Muscle layer of colon (tissue), 2 donors: ENCODE measurements around the gene LHCGR.

Source experiments
- H3K27ac ChIP-seq: one replicate; pipeline ENCODE4 v1.7.0; 2013; ENCODE audit warnings: low read depth, mild to moderate bottlenecking, low read length, moderate library complexity
- H3K27me3 ChIP-seq, 2 donors: one replicate each; pipeline ENCODE4 v1.7.0; 2013; ENCODE audit warnings: low read length in 2 of 2, mild to moderate bottlenecking in 2 of 2; ENCODE audit not compliant: insufficient read depth in 2 of 2, control insufficient read depth in 1 of 2
- H3K36me3 ChIP-seq: one replicate; pipeline ENCODE4 v1.7.0; 2013; ENCODE audit warnings: mild to moderate bottlenecking, low read length; ENCODE audit not compliant: insufficient read depth
- H3K4me1 ChIP-seq: one replicate; pipeline ENCODE4 v1.7.0; 2013; ENCODE audit warnings: mild to moderate bottlenecking, low read length; ENCODE audit not compliant: insufficient read depth
- H3K4me3 ChIP-seq, 2 donors: one replicate each; pipeline ENCODE4 v1.7.0; 2013; ENCODE audit warnings: low read length in 2 of 2, low read depth in 1 of 2, mild to moderate bottlenecking in 1 of 2, moderate library complexity in 1 of 2
- H3K9ac ChIP-seq: one replicate; pipeline ENCODE4 v1.7.0; 2013; ENCODE audit warnings: low read length
- H3K9me3 ChIP-seq: one replicate; pipeline ENCODE4 v1.7.0; 2013; ENCODE audit warnings: mild to moderate bottlenecking, low read length
- donor health status: abdominal sarcoma.
- donor health status: Adenocarcinoma of cecum.

Gene LHCGR

DNA sequence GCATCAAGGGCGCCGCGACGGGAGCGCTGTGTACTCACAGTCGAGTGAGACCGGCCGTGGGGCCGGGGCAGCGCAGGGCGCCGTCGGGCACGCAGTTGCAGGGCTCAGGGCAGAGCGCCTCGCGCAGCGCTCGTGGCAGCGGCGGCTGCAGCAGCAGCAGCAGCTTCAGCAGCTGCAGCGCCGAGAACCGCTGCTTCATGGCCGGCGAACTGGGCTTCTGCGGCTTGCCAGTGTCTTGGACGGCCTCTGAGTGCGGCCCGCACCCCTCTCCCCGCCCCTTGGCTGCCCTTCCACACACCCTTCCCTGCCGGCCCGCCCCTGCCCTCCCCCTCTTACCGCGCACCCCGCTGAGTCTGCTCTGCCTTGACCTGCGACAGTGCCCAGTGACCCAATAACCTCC lies at the start of gene LHCGR:
TSS of gene LHCGR (minus strand) at position 252 of the 400 bp plus-strand sequence. CDS start at position 199, 53 bp downstream.
- Histone ChIP-seq H3K9ac (no peak within 1 kb of the TSS), H3K4me3 (no peak within 1 kb of the TSS), H3K36me3 (no peaks in the 10 kb centered on the region), H3K27me3 (peaks cover 0 to 6% of the 10 kb centered on the region in 2 donors), H3K9me3 (no peaks in the 10 kb centered on the region), H3K4me1 (no peaks in the 10 kb centered on the region), H3K27ac (no peak within 1 kb of the TSS)

DNA sequence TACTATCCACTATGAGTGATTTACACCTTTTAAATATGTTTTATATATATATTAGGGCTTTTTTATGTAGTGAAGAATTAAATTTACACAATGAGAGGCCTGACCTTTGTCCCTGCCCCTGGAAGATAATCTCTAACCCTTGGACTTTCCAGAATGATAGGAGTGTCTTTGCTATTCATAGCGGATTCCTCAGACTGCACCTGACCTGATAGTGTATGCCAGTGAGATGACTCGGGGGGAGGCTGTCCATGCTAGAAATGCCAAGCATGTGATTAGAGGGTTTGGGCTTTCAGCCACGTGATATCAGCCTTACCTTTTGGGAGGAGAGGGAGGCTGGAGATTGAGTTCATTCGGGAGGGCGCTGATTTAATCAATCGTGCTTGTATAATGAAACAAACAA lies 44.1 kb upstream of the LHCGR start:
- Histone ChIP-seq H3K4me3 (no peak overlapping the region), H3K4me1 (no peaks in the 10 kb centered on the region), H3K9ac (no peak overlapping the region), H3K27ac (no peak overlapping the region), H3K9me3 (no peaks in the 10 kb centered on the region), H3K27me3 (no peaks in the 10 kb centered on the region), H3K36me3 (no peaks in the 10 kb centered on the region)

DNA sequence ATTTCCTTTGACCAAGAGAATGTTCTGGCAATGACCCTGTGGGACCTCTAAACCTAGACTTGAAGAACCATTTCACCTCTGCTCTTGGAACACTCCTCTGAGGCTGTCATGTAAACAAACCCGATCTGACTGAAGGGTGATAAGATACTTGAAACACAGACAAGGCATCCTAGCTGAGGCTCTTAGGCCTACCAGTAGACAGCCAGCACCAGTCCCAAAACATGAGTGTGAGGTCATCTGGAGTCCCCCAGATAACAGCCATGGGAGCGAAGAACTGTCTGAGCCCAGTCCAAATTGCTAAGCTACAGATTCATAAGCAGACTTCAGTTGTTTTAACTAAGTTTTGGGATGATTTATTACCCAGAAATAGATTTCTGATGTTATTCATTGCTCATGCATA lies 39.5 kb upstream of the LHCGR start:
- Histone ChIP-seq H3K36me3 (no peaks in the 10 kb centered on the region), H3K4me1 (no peaks in the 10 kb centered on the region), H3K27ac (no peak overlapping the region), H3K4me3 (no peak overlapping the region), H3K9me3 (no peaks in the 10 kb centered on the region), H3K9ac (no peak overlapping the region), H3K27me3 (no peaks in the 10 kb centered on the region)

DNA sequence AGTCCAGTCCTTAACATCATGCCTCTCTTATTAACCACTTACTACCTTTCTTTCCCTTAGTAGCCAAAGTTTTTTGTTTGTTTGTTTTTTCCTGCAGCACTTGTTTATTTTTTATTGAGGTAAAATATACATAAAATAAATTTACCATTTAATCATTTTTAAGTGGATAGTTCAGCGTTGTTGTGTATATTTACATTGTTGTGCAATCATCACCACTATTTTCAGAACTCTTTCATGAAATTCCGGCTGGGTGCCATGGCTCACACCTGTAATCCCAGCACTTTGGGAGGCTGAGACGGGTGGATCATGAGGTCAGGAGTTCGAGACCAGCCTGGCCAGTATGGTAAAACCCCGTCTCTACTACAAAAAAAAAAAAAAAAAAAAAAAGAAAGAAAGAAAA lies 38.1 kb upstream of the LHCGR start:
- Histone ChIP-seq H3K4me3 (no peak overlapping the region), H3K27me3 (no peaks in the 10 kb centered on the region), H3K27ac (no peak overlapping the region), H3K9ac (no peak overlapping the region), H3K36me3 (no peaks in the 10 kb centered on the region), H3K9me3 (no peaks in the 10 kb centered on the region), H3K4me1 (no peaks in the 10 kb centered on the region)

DNA sequence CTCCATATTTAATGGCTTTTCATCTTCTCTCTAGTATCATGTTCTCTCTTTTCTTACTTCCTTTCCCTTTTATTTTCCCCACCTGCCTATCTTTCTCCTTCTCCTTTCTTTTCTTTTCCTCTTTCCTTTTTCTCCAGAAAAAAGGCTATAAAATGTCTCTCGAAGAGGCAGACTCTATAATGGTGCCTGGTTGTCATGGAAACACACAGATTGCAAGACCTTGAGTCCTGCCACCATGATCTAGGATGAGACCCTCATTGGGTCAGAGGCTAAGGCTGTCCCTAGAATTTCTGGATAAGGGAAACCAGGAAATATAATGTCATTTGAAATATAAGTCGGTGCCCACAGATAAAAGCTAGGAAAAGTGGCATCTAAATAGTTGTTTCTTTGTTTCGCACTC lies 36.5 kb upstream of the LHCGR start:
- H3K4me1 ChIP-seq, result no peaks in the 10 kb centered on the region
- H3K4me3 ChIP-seq, result no peak overlapping the region
- no peak overlapping the region for H3K9ac ChIP-seq
- no peaks in the 10 kb centered on the region for H3K9me3 ChIP-seq
- no peaks in the 10 kb centered on the region for H3K27me3 ChIP-seq
- H3K27ac ChIP-seq, result no peak overlapping the region
- H3K36me3 ChIP-seq, result no peaks in the 10 kb centered on the region

DNA sequence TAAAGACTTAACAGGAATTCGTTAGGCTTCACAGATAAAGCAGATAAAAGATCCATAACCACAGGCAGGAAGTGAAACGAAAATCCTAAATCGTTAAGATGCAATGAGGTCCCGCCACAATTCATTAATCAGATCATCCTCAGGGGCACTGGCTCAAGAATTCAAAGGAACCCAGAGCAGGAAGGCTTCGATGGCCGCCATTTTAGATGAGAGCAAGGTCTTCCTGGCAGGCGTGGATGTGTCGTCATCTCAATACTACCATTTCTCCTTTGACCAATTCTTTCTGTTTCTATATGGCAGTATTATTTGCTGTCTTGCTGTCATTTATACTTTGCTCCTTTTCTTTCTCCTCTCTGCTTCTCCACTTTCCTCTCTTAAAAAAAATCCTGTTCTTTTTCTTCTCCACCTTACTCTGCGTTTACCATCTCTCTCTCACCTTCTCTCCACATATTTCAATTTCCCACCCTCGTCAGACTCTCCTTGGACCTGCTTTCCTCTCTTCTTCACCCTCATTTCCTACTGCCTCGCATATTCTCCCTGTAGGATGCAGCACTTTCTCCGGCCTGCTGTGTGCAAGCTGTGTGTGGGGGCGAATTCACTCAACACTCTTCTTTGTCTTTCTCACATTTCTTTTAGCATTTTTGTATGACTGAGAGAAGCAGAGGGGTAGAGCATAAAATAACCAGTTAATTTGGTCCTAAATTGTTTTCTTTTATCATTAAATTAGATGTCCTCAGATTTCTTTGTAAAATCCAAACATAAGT lies 35.1 kb upstream of the LHCGR start:
- no peaks in the 10 kb centered on the region for H3K27me3 ChIP-seq
- no peaks in the 10 kb centered on the region for H3K9me3 ChIP-seq
- no peaks in the 10 kb centered on the region for H3K4me1 ChIP-seq
- H3K9ac ChIP-seq, result no peak overlapping the region
- no peak overlapping the region for H3K4me3 ChIP-seq
- H3K36me3 ChIP-seq, result no peaks in the 10 kb centered on the region
- no peak overlapping the region for H3K27ac ChIP-seq

DNA sequence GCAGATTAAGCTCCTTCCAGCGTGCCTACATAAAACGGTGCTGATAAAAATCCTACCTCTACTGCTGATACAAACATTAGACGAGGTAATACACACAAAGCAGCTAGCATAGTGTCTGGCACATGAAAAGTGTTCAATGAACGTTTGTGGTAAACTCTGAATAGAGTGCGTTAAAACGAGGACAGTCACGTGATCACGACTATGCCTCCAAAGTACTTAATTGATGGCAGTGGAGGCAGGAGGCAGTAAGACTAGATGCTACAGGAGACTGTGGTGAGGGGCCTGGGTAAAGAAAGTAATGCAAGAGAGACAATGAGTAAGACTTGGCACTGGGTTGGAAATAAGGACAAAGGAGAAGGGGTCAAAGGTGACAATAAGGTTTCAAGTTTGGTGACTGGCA lies 32.1 kb upstream of the LHCGR start:
- Histone ChIP-seq H3K36me3 (no peaks in the 10 kb centered on the region), H3K9me3 (no peaks in the 10 kb centered on the region), H3K4me1 (no peaks in the 10 kb centered on the region), H3K9ac (no peak overlapping the region), H3K27me3 (no peaks in the 10 kb centered on the region), H3K27ac (no peak overlapping the region), H3K4me3 (no peak overlapping the region)

DNA sequence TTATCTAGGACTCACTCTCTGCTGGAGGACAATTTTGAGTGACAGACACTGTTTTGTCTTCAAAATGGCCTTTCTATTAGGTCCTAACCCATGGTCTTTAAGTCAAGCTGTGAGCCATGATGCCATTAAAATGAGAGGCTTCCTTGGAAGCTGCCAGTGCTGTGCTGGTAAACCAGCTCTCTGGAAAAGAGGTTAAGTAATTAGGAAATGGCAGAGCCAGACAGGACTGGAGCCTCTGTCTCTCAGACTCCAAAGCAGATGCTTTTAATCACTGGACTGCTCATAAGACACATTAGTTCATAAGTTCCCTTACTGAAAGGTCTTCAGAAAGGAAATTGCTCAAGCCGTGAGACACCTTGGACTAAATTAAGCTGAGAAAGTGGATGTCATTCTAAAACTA lies 25.8 kb upstream of the LHCGR start:
- Histone ChIP-seq H3K4me1 (no peaks in the 10 kb centered on the region), H3K9me3 (no peaks in the 10 kb centered on the region), H3K27ac (no peak overlapping the region), H3K9ac (no peak overlapping the region), H3K36me3 (peaks cover 6% of the 10 kb centered on the region), H3K27me3 (no peaks in the 10 kb centered on the region), H3K4me3 (no peak overlapping the region)

DNA sequence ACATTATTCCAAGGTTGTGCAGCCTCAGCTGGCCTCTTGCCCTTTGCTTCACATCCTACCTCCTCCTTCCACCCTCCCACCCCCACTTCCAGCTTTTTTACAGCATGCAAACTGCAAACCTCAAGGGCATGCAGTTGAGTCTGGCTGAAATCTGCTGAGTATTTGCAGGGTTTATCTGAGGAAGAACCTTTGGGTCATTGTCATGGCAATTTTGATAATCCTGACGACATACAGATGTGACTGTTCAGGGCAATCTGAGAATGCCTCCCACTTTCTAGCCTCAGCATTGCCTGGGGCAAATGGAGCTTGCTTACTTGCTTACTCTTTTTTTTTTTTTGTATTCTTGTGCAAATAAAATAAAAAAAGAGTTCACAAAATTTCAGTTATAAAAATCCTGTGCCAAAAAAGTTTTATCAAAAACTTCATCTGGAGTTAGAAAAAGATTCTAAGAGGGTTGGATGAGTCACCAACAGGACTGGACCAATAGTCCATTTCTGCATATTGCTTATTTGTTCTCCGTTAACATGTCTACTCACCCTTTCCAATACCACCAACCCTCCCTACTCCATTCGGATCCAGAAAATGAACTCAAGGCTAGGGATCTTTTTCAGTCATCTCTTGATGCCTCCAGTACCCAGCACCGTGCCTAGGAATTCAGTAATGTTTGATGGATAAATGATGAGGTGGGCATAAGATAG lies 23.6 kb upstream of the LHCGR start:
- Histone ChIP-seq H3K27ac (no peak overlapping the region), H3K4me1 (no peaks in the 10 kb centered on the region), H3K36me3 (peaks cover 6% of the 10 kb centered on the region), H3K27me3 (no peaks in the 10 kb centered on the region), H3K9me3 (no peaks in the 10 kb centered on the region), H3K9ac (no peak overlapping the region), H3K4me3 (no peak overlapping the region)

DNA sequence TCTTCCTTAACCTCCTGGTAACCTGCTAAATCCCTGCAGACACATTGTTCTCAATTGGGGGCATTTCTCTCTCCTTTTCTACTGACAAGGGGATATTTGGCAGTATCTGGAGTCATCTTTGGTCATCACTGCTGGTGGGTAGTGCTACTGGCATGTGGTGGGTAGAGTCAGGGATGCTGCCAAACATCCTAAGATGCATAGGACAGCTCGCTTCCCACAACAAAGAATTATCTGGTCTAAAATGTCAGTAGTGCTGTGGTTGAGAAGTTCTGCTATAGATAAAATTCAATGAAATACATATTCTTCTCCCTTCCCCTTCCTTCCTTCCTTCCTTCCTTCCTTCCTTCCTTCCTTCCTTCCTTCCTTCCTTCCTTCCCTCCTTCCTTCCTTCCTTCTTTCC lies 18.7 kb upstream of the LHCGR start:
- Histone ChIP-seq H3K36me3 (peaks cover 6% of the 10 kb centered on the region), H3K4me3 (no peak overlapping the region), H3K9ac (no peak overlapping the region), H3K9me3 (no peaks in the 10 kb centered on the region), H3K27ac (no peak overlapping the region), H3K4me1 (no peaks in the 10 kb centered on the region), H3K27me3 (no peaks in the 10 kb centered on the region)

DNA sequence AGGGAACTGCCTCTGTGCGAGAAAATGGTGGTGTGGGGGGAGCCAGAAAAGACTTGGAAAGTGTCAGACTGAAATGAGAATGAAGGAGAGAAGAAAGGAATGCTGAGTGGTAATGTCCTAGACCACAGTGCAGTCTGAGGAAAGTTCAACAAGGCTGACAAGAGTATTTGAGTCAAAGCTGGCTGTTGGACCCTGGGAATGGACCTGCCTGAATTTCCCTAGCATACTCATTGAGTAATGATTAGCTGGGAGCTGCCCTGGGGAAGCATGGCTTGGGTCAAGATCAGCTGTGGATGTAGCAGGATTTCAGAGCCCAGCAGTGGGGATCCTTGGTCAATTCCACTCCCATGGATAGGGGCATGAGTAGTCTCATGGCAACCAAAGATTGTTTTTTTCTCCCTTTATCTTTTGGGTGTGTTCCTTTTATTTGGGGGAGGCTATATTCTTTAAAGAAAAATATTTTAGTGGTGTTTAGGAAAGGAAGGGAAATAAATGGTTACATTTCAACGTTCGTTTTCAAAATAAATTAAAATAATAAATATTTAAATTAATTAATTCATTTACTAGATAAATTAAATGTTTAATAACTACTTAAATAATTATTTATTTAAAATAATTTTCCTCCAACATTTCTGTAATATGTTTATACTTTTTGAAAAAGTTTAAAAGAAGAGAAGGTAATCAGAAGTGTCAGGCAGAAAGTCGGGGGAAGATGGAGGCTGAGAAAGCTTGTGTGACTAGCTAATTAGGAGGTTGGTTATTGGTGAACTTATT lies 15.9 kb upstream of the LHCGR start:
- Histone ChIP-seq H3K27ac (no peak overlapping the region), H3K27me3 (no peaks in the 10 kb centered on the region), H3K9ac (no peak overlapping the region), H3K4me3 (no peak overlapping the region), H3K9me3 (no peaks in the 10 kb centered on the region), H3K36me3 (no peaks in the 10 kb centered on the region), H3K4me1 (no peaks in the 10 kb centered on the region)
